ENCODE measurements around the gene VWA8.

Gene VWA8

DNA sequence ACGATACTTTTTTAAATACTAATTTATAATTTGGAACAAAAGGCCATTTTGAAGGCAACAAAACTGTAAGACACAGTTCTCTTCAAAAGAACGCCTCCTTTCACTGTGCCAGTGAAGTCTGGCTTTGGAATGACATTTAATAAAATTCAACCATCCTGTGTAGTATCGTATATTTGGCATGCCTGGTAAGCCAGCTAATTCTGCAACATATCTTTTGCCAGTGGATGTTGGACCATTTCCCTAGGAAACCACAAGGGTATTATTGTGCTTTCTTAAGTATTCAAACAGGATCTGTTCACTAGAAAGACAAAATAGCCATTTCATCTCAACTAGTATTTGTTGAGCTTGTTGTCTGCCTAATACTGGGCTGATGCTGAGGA lies 391.9 kb downstream of the VWA8 start:
- TF ChIP-seq, protein P1, sequence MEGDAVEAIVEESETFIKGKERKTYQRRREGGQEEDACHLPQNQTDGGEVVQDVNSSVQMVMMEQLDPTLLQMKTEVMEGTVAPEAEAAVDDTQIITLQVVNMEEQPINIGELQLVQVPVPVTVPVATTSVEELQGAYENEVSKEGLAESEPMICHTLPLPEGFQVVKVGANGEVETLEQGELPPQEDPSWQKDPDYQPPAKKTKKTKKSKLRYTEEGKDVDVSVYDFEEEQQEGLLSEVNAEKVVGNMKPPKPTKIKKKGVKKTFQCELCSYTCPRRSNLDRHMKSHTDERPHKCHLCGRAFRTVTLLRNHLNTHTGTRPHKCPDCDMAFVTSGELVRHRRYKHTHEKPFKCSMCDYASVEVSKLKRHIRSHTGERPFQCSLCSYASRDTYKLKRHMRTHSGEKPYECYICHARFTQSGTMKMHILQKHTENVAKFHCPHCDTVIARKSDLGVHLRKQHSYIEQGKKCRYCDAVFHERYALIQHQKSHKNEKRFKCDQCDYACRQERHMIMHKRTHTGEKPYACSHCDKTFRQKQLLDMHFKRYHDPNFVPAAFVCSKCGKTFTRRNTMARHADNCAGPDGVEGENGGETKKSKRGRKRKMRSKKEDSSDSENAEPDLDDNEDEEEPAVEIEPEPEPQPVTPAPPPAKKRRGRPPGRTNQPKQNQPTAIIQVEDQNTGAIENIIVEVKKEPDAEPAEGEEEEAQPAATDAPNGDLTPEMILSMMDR (IDR thresholded peaks at IDR 0.05; ENCODE audit: low read depth, low read length): no peak
- TF ChIP-seq, protein P2, sequence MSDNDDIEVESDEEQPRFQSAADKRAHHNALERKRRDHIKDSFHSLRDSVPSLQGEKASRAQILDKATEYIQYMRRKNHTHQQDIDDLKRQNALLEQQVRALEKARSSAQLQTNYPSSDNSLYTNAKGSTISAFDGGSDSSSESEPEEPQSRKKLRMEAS (IDR thresholded peaks at IDR 0.05; ENCODE audit: low read depth, low read length): no peak
- TF ChIP-seq POLR2A (IDR thresholded peaks at IDR 0.05; ENCODE audit: extremely low read depth, insufficient read length) (no peak), MYC (IDR thresholded peaks at IDR 0.05; ENCODE audit: low read depth, low read length) (no peak)
- no peak for DNase-seq (ENCODE audit: low read depth)
- H3K4me3 ChIP-seq (ENCODE audit: low read depth, low read length): no peak overlapping the region

GRCh38 chr13:41568143-41568971 lies 392.6 kb downstream of the VWA8 start:
- TF ChIP-seq POLR2A (IDR thresholded peaks at IDR 0.05; ENCODE audit: extremely low read depth, insufficient read length): no peak
- TF ChIP-seq, protein P2 (IDR thresholded peaks at IDR 0.05; ENCODE audit: low read depth, low read length): no peak
- TF ChIP-seq, protein P1 (IDR thresholded peaks at IDR 0.05; ENCODE audit: low read depth, low read length): no peak
- no peak for TF ChIP-seq MYC (IDR thresholded peaks at IDR 0.05; ENCODE audit: low read depth, low read length)
- no peak for DNase-seq (ENCODE audit: low read depth)

DNA sequence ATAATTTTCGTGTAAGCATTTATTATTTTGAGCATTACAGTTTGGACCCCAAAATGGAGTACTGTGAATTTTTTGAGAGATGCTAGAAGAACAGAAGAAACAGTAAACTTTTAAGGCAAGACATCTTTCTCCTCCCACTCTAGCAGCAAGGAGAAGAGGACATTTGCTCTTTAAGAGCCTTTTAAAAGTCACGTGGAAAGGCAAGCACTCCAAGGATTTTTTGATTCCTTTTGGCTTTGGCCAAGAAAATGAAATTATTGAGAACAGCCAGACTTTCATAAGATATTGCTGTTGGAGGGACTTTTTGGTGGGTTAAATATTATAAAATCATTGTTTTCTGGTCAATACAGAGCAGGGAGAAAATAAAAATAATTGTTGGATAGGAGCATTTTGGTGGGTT lies 393.5 kb downstream of the VWA8 start:
- H3K4me3 ChIP-seq (ENCODE audit: low read depth, low read length): no peak overlapping the region
- TF ChIP-seq MYC (IDR thresholded peaks at IDR 0.05; ENCODE audit: low read depth, low read length) (no peak), POLR2A (IDR thresholded peaks at IDR 0.05; ENCODE audit: extremely low read depth, insufficient read length) (no peak)
- TF ChIP-seq, protein P2 (IDR thresholded peaks at IDR 0.05; ENCODE audit: low read depth, low read length): no peak
- TF ChIP-seq, protein P1 (IDR thresholded peaks at IDR 0.05; ENCODE audit: low read depth, low read length): no peak

More at GRCh38 chr13:41568143-41568971, 392.6 kb downstream of the VWA8 start:
- no peak overlapping the region for H3K4me3 ChIP-seq (ENCODE audit: low read depth, low read length)

DNA sequence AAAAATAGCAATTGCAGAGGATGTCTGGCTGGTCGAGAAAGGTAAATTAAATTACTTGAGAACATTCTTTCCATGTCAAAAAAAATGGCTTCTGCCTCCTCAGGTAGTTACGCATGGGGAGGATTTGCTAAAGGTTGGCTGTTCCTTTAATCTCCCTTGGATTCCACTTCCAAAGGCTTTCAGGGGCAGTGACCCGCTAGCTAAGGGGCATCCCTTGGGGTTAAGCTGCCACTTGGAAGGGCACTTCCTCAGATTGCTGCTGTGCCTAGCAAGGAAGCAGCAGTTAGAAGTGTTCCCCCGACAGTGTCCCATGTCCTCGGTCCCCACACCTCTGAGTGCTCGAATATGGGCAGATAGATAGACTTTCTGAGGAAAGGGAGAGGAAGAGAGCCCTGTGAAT lies 395.1 kb downstream of the VWA8 start:
- no peak overlapping the region for H3K4me3 ChIP-seq (ENCODE audit: low read depth, low read length)
- TF ChIP-seq, protein P2 (IDR thresholded peaks at IDR 0.05; ENCODE audit: low read depth, low read length): no peak
- no peak for TF ChIP-seq POLR2A (IDR thresholded peaks at IDR 0.05; ENCODE audit: extremely low read depth, insufficient read length)
- no peak for TF ChIP-seq MYC (IDR thresholded peaks at IDR 0.05; ENCODE audit: low read depth, low read length)
- TF ChIP-seq, protein P1 (IDR thresholded peaks at IDR 0.05; ENCODE audit: low read depth, low read length): no peak
- no peak for DNase-seq (ENCODE audit: low read depth)

More for the DNA sequence above, 393.5 kb downstream of the VWA8 start:
- DNase-seq (ENCODE audit: low read depth): no peak

DNA sequence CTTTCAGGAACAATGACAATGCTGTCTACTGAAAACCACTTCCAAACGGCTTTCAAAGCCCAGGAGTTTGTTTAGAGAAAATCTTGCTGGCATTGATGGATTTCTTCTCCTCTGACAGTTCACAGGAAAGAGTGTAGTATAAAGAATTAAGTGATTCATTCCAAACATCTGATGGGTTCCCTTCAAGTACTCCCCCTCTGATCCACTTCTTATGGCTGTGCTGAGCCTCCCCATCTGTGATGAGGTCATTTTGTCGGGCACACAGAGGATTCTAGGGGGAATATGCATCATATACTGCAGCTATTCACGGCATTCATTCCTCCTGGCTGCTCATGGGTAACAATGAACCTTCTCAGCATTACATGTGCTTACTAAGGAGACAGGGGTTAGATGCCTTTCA lies 395.7 kb downstream of the VWA8 start:
- H3K4me3 ChIP-seq (ENCODE audit: low read depth, low read length): no peak overlapping the region
- no peak for TF ChIP-seq POLR2A (IDR thresholded peaks at IDR 0.05; ENCODE audit: extremely low read depth, insufficient read length)
- TF ChIP-seq, protein P2 (IDR thresholded peaks at IDR 0.05; ENCODE audit: low read depth, low read length): no peak
- TF ChIP-seq MYC (IDR thresholded peaks at IDR 0.05; ENCODE audit: low read depth, low read length): no peak
- TF ChIP-seq, protein P1 (IDR thresholded peaks at IDR 0.05; ENCODE audit: low read depth, low read length): no peak
- DNase-seq (ENCODE audit: low read depth): no peak

Measured in NB4 (cell line).